Smooth muscle cell of the umbilical artery (primary cell): Measurements from ENCODE around the gene C3orf70. TPM values are rescaled to one million over a fixed set of nuclear protein-coding genes. Genes with fewer than 3 reads are reported as not detected.

ENCODE experiments used
- total RNA-seq: library from RNA; depleted of rRNA; stranded (reverse); fragments of >200 nt; gene quantifications from 2 replicates; pipeline ENCODE4 v1.2.3, GENCODE V29; 2014

Gene C3orf70, protein sequence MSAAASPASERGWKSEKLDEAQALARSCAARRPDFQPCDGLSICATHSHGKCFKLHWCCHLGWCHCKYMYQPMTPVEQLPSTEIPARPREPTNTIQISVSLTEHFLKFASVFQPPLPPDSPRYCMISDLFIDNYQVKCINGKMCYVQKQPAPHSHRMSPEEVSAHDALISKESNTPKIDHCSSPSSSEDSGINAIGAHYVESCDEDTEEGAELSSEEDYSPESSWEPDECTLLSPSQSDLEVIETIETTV
- 0.23 and 1.5 TPM in 2 replicates for total RNA-seq

DNA sequence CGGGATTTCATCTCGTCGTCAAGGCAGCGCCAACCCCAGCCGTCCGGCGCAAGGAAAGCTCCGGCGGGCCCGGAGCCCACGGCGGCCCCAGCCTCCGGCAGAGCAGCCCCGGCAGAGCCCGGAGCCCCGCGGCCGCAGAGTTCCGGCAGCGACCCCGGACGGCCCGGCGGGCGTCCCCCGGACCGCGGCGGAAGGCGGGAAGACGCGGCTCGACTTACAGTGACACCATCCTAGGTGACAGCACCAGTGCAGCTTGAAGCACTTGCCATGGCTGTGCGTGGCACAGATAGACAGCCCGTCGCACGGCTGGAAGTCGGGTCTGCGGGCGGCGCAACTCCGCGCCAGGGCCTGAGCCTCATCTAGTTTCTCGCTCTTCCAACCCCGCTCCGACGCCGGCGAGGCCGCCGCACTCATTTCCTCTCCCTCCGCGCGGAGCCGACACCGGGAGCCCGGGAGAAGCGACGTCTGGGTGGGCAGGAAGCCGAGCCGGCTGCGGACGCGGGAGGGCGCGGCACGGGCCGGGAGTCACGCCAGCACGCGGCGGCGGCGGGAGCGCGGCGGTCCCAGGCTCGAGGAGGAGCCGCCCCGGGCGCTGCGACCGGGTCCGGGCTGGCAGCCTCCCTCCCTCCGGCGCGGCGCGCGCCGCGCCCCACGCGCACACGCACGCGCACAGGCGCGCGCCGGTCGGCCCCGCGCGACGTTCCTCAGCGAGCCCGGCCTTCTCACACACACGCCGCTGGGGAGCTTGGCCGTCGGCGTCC lies at the start of gene C3orf70:
C3orf70 (minus strand) TSS at position 651 of the 761 bp plus-strand sequence; CDS start at position 414, 237 bp downstream.

Other genes with a start within 250 kb of the C3orf70 start
- gene EHHADH, start 101.0 kb upstream of the C3orf70 start, total RNA-seq = 2.4 and 6.4 TPM in 2 replicates
- gene MAP3K13, start 210.1 kb upstream of the C3orf70 start, total RNA-seq = 15.8 and 19.3 TPM in 2 replicates